Choroid plexus epithelial cell (primary cell): ENCODE measurements around the gene PTGES2.

Source experiments
- DNase-seq: peaks from one replicate; pipeline ENCODE4 v3.0.0-alpha.2; 2010; ENCODE audit warnings: low read depth
- H3K4me3 ChIP-seq: 2 replicates; pipeline ENCODE4 v1.5.1; 2011; ENCODE audit warnings: low read depth, mild to moderate bottlenecking, control low read depth, low read length, moderate library complexity
- CTCF ChIP-seq: conservative IDR thresholded peaks from 2 replicates; pipeline ENCODE4 v1.5.1; 2011; ENCODE audit warnings: low read depth, mild to moderate bottlenecking, control low read depth, inconsistent platforms, low read length, moderate library complexity

PTGES2 gene

GRCh38 chr9:128161215-128161902 is 33.8 kb upstream of the PTGES2 start:
- no peak for DNase-seq
- TF ChIP-seq CTCF, result no peak
- H3K4me3 ChIP-seq, result no peak overlapping the region

DNA sequence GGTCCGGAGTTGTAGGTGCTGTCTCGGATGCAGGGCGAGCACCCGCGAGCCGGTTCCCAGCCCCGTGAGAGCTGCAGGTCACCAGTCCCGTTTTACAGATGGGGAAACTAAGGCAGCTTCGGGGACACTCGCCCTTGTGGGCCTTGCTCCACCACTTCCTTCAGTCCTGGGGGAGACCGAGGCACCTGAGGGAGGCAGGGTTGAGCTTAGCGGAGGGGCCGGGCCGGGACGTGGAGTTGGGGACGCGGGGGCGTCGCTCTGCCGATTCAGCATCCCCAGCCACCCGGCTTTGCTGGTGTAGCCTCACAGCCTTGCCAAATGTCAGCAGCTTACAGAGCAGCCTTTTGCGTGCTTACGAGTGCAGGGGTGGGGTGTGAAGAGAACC is 33.1 kb upstream of the PTGES2 start:
- no peak for TF ChIP-seq CTCF
- no peak for DNase-seq
- H3K4me3 ChIP-seq, result peak overlapping the region; percentile 86

DNA sequence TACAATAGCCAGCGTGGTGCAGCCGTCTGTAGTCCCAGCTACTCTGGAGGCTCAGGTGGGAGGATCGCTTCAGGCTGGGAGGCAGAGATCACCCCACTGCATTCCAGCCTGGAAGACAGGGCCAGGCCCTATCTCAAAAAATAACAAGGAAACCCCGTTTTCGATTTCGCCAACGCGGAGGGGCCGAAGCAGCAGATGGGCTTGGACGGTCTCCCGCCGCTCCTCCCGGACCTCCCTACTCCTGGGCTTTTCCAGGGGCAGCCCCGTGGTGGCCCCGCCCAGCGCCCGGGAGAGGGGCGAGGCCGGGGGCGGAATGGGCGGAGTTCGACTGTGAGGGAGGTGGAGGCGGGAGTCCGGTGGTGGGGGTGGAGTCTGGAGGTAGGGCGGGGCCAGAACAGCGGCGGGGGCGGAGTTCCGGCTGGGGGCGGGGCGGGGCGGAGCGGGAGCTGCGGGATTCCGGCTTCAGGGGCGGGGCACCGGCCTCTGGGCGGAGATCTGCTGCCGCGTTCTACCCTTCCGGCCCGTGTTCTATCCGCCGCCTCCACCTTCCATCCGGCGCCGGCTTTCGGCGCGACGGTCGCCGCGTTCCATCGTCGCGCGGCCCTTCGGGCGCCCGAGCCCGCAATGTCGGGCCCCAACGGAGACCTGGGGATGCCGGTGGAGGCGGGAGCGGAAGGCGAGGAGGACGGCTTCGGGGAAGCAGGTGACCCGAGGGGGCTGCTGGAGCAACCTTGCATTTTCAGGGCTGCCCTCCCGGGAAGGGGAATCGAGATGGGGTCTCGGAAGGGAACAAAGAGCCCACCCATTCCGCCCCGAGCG is 32.5 kb upstream of the PTGES2 start, which contains the start of gene BBLN:
BBLN (plus strand) TSS at position 482 of the 819 bp plus-strand sequence; CDS start at position 625, 143 bp downstream.
- no peak for TF ChIP-seq CTCF
- peak within 1 kb of the TSS; percentile 86 for H3K4me3 ChIP-seq
- DNase-seq, result peak; percentile 92

DNA sequence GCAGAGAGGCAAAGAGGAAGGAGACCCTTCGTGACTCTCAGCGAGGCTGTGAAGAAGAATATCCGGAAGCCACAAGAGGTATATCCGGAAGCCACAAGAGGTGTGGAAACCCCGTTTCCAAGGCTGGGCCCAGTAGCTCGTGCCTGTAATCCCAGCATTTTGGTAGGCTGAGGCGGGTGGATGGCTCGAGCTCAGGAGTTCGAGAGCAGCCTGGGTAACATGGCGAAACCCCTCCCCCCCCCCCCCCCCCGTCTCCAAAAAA is 31.9 kb upstream of the PTGES2 start:
- TF ChIP-seq CTCF, result no peak
- DNase-seq, result no peak
- H3K4me3 ChIP-seq, result peak overlapping the region; percentile 56

GRCh38 chr9:128155736-128156500 is 28.4 kb upstream of the PTGES2 start:
- DNase-seq, result no peak
- no peak overlapping the region for H3K4me3 ChIP-seq
- TF ChIP-seq CTCF, result no peak

DNA sequence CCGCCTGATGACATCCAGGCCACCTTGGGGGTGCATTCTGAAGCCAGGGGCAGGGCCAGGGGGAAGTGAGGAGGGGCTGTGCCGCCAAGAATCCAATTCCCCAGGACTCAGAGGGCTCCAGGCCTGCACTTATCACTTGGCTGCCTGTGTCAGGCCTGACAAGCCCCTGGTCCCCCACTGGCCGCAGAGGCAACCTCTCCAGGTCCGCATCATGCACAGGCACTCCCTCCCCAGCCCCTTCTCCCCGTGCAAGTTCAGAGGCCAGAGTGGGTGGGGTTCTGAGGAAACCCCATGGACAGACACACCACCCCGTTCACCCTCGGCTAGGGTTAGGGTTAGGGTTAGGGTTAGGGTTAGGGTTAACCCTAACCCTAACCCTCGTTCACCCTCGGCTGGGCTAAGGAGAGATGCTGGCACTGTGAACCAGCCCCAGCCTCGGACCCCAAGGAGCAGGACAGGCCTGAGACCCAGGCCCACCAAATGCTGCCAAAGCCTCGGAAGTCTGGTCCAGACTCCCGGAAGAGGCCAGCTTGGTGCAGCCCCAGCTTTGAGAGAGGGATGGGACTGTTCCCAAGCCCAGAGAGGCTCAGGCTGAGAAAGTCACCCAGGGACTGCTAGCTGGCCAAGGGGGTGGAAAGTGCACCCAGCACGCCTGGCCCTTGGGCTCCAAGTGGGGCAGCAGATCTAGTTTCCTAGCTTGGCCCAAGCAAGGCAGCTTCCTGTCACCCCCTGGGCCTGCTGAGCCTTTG is 26.6 kb upstream of the PTGES2 start:
- no peak for TF ChIP-seq CTCF
- H3K4me3 ChIP-seq, result no peak overlapping the region
- DNase-seq, result no peak
